ENCODE results near the gene SENP1.

DNA sequence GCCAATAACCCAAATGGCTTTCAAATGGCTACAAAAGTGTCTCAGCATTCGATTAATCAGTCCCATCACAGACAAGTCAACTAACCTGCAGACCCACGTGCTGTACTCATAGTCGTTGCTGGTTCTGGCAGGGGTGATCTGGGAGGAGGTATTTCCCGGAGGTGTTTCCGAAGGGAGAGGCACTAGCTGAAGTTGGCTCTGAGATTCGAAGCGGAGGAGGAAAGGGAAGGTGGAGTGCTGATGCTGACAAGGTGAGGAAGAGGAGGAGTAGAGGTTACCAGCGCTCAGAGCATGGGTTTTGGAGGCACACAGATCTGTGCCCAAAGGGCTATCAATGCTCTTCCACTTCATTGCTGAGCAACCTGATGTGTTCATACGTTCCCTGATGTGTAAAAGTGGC is 81.1 kb downstream of the SENP1 start:
- TF ChIP-seq, protein P1, sequence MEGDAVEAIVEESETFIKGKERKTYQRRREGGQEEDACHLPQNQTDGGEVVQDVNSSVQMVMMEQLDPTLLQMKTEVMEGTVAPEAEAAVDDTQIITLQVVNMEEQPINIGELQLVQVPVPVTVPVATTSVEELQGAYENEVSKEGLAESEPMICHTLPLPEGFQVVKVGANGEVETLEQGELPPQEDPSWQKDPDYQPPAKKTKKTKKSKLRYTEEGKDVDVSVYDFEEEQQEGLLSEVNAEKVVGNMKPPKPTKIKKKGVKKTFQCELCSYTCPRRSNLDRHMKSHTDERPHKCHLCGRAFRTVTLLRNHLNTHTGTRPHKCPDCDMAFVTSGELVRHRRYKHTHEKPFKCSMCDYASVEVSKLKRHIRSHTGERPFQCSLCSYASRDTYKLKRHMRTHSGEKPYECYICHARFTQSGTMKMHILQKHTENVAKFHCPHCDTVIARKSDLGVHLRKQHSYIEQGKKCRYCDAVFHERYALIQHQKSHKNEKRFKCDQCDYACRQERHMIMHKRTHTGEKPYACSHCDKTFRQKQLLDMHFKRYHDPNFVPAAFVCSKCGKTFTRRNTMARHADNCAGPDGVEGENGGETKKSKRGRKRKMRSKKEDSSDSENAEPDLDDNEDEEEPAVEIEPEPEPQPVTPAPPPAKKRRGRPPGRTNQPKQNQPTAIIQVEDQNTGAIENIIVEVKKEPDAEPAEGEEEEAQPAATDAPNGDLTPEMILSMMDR (IDR thresholded peaks at IDR 0.05), result no peak
- TF ChIP-seq POLR2A (IDR thresholded peaks at IDR 0.05), result no peak

Measured in uterus (tissue), 2 donors.